ENCODE data around the gene ARID4B.
"Not testable (repeated sequence)": the region's sequence is repeated elsewhere in the genome, so short reads cannot be mapped to it uniquely, and the experiment has no call there.

Gene ARID4B

GRCh38 chr1:235236128-235236527, 91.9 kb downstream of the ARID4B start:
- no peak for DNase-seq (ENCODE audit: low read depth in 2 of 3, low spot score in 2 of 3)

GRCh38 chr1:235229868-235230267, 98.1 kb downstream of the ARID4B start:
- DNase-seq (ENCODE audit: low read depth in 2 of 3, low spot score in 2 of 3) = no peak

DNA sequence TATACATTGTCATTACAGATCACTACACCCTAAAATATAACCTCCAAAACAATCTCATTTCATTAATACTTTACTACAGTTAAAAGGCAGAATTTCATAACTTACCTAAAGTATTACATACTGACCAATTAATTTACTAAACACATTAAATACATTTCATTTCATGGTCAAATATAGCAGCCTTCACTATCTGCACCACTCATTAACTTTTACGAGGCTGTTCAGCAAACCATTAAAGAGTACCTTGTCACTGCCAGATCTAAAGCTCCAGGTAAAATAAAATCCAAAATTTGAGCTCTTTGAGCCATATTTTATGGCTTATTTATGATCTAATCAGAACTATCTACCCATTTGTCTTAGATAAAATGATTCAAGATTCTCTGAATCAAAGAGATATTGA, 100.6 kb downstream of the ARID4B start:
- DNase-seq (ENCODE audit: low read depth in 2 of 3, low spot score in 2 of 3) = no peak

- DNase-seq (ENCODE audit: low read depth in 2 of 3, low spot score in 2 of 3) = no peak
Observed at GRCh38 chr1:235226933-235227332, 101.0 kb downstream of the ARID4B start.

- DNase-seq (ENCODE audit: low read depth in 2 of 3, low spot score in 2 of 3) = no peak
Observed at GRCh38 chr1:235225299-235225698, 102.7 kb downstream of the ARID4B start.

- DNase-seq (ENCODE audit: low read depth in 2 of 3, low spot score in 2 of 3) = no peak
Observed at GRCh38 chr1:235221653-235222375, 106.2 kb downstream of the ARID4B start.

- DNase-seq (ENCODE audit: low read depth in 2 of 3, low spot score in 2 of 3) = no peak
Observed at GRCh38 chr1:235215453-235215852, 112.5 kb downstream of the ARID4B start.

GRCh38 chr1:235214962-235215361, 113.0 kb downstream of the ARID4B start:
- not testable (repeated sequence) for DNase-seq (ENCODE audit: low read depth in 2 of 3, low spot score in 2 of 3)

DNA sequence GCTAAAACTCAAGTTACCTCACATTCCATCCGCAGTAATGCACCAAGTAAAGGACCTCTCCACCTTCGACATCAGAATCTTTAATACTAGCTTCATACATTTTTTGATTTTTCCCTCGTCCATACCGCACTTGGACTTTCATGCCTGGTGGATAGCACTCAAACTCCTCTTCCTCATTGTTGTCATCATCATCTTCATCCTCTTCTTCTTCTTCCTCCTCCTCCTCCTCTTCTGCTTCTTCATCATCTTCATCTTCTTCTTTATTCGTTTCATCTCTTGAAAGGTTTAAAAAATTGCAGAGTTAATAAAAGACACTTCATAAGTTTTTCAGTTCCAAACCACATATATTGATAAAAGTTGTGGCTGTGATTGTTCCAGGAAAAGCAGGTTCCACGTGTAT, 114.2 kb downstream of the ARID4B start:
- no peak for DNase-seq (ENCODE audit: low read depth in 2 of 3, low spot score in 2 of 3)

GRCh38 chr1:235211517-235211916, 116.5 kb downstream of the ARID4B start:
- no peak for DNase-seq (ENCODE audit: low read depth in 2 of 3, low spot score in 2 of 3)

- DNase-seq (ENCODE audit: low read depth in 2 of 3, low spot score in 2 of 3) = peak in 1 of 3 experiments; percentile 13
Observed at GRCh38 chr1:235207209-235207565, 120.8 kb downstream of the ARID4B start.

DNA sequence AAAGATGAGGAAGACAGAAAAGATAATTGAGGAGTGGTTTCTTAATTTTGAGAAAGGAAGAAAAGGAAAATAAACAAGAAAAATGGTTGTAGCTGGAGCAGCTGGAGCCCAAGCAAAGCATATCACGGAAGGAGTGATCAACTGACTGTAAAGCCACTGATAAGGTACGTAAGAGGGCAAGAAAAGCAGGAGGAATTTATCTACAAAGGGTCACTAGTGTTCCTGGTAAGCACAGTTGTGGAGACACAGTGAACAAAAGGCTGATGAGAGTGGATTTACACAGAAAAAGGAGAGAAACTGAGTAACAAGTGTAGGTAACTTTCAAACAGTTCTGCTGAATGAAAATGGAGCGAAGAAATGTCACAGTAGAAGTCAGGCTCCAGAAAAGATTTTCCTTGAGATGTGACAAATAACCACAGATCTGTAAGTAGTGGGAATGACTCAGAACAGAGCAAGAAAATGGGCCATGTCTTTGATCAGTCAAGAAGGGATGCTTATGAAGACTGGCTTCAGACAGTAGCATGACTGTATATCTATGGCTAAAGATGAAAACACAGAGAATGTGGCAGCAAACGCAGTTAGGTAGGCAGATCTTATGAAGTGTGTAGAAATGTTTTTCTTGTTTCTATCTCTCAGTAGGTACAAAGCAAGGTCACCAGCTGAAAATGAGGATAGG, 121.3 kb downstream of the ARID4B start:
- no peak for DNase-seq (ENCODE audit: low read depth in 2 of 3, low spot score in 2 of 3)

DNA sequence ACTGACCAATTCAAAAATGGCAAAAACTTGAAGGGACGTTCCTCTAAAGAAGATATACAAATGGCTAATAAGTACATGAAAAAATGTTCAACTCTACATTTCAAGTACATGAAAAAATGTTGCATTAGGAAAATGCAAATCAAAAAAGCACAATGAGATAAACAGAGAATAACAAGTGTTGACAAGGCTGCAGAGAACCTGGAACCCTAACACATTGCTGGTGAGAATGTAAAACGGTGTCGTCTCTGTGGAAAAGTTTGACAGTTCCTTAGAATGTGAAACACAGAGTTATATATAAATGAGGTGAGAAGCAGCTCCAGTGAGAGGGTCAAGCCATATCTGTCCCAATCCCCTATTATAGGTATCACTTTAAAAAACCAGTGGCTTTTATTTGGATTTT, 122.3 kb downstream of the ARID4B start:
- DNase-seq (ENCODE audit: low read depth in 2 of 3, low spot score in 2 of 3) = no peak

DNA sequence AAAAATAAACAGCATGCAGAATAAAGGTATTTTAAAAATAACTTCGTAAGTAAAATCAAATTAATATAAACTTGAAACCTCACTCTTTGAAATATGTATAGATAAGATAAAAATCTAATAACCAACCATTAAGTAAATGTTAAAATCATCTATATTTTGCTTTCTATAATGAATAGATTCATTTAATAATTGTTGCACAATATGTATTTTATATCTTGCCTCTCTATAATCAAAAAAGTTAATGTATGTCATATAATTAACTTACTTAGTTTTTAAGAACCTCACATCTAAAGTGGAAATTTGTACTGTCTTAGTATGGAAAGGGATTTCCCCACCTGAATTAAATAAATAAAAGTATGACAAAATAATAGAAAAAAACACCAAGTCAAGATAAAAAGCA, 124.6 kb downstream of the ARID4B start:
- DNase-seq (ENCODE audit: low read depth in 2 of 3, low spot score in 2 of 3) = no peak

DNA sequence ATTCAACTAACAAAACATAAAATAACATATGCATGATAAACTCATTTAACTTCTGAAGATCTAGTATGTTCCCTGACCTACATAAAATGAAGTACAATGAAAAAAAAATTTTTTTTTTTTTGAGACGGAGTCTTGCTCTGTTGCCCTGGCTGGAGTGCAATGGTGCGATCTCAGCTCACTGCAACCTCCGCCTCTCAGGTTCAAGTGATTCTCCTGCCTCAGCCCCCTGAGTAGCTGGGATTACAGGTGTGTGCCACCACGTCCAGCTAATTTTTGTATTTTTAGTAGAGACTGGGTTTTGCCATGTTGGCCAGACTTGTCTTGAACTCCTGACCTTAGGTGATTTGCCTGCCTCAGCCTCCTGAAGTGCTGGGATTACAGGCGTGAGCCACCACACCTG, 125.5 kb downstream of the ARID4B start:
- not testable (repeated sequence) for DNase-seq (ENCODE audit: low read depth in 2 of 3, low spot score in 2 of 3)

DNA sequence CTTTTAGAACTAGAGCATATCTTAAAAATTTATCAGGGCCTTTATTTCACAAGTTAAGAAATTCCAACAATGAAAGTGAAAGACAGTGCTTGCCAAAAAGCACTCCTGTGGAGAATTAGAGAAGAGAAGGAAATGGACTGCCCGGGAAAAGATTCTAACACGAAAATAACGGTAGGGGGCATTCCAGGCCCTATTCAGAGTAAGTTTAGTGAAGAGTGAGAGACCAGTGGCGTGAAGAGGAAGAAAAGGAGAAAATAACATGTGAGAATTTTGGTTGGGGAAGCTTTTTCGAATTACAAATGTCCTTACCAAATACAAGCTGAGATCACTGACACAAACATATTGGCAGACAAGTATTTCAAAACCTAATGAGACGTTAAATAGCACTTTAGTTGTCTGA, 128.5 kb downstream of the ARID4B start:
- DNase-seq (ENCODE audit: low read depth in 2 of 3, low spot score in 2 of 3) = no peak

GRCh38 chr1:235190431-235190830, 137.5 kb downstream of the ARID4B start:
- DNase-seq (ENCODE audit: low read depth in 2 of 3, low spot score in 2 of 3) = no peak

DNA sequence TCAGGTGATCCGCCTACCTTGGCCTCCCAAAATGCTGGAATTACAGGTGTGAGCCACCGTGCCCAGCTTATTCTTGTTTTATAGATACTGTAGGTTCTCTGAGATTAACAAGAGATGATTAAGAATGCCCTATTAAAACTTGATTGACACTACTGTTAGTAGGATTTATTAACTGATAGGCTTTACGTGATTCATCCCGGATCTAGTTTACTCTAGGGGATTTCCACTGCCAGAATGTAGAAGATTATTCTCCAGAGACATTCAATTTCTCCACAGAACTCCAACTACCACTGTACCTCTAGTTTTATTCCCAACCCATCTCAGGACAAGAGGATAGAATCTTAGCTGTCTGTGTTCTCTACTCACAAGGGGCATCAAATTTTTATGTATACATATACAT, 140.7 kb downstream of the ARID4B start:
- no peak for DNase-seq (ENCODE audit: low read depth in 2 of 3, low spot score in 2 of 3)

DNA sequence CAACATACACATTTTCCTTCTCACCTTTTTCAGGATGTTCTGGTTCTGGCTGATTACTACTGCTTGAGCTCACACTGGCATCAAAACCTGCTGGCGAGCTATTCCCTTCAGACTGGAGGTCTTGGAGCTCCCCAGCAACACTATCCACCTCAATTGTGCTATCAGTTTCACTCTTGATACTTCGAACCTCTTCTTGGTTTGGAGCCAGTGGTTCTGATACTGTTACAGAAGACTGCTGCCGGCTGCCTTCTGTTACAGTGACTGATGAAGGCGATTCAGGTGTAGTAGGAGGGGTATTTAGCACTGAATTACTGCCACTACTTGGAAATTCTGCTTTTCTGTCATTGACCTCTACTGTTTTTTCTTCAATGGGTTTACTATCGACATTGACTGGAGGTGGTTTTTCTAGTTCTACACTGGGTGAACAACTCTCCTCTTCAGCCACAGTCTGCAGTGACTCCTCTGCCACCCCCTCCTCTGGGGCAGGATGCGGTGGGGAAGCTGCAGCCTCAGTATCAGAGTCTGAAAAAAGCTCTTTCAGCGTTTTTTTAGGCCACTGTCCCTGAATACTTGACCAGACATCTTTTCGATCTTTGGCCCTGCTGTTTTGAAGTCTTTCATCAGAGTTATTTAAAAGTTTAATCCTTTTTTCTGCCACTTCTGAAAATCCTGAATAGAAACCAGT, 146.3 kb downstream of the ARID4B start:
- no peak for DNase-seq (ENCODE audit: low read depth in 2 of 3, low spot score in 2 of 3)

- no peak for DNase-seq (ENCODE audit: low read depth in 2 of 3, low spot score in 2 of 3)
Observed at GRCh38 chr1:235180916-235181460, 147.0 kb downstream of the ARID4B start.

DNA sequence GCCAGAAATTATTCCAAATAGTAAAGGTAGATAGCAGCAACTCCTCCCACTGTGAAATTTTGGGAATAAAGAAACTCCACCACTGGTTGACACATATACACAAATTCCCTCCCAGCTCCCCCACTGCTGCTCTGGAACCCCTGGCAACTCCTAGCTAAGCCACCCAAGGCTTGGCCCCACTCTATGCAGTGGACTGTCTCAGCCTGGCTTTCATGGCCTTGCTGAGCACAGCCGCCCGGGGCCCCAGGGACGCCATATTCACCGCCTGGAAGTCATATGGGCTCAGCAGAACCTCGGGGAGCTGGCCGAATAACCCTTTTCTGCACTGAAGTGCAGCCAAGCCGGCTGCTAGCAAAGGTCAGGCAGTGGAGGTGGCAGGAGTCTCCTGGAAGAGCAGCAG, 151.5 kb downstream of the ARID4B start:
- DNase-seq (ENCODE audit: low read depth in 2 of 3, low spot score in 2 of 3) = no peak

- no peak for DNase-seq (ENCODE audit: low read depth in 2 of 3, low spot score in 2 of 3)
Observed at GRCh38 chr1:235169986-235170385, 158.0 kb downstream of the ARID4B start.

All from activated CD8-positive, alpha-beta memory T cell treated with anti-CD3 and anti-CD28 coated beads for 48 hours (primary cell).